Kidney (tissue), 14 donors: Measurements from ENCODE around the gene SLC9A8. TPM values are rescaled to one million over a fixed set of nuclear protein-coding genes. Genes with fewer than 3 reads are reported as not detected.

Experiments used
- DNase-seq, 5 donors: peaks; one replicate each; pipeline ENCODE4 v3.0.0-alpha.2; 2013 to 2020
- FAIRE-seq: peaks from 2 replicates; lab custom pipeline; 2012; peaks lifted over from hg19 to GRCh38; lab: Jason Lieb, UNC
- H3K27ac ChIP-seq, 2 donors: one replicate each; pipeline ENCODE4 v1.7.0; 2013; ENCODE audit warnings: low read depth in 2 of 2, low read length in 2 of 2, inconsistent platforms in 1 of 2
- H3K27me3 ChIP-seq: one replicate; pipeline ENCODE4 v1.7.1; 2013; ENCODE audit warnings: low read length, inconsistent platforms; ENCODE audit not compliant: control insufficient read depth, insufficient read depth
- H3K36me3 ChIP-seq, 3 donors: one replicate each; pipeline versions ENCODE4 v1.7.0 to v1.7.1; 2013; ENCODE audit warnings: low read length in 3 of 3, control low read depth in 1 of 3, inconsistent platforms in 1 of 3; ENCODE audit not compliant: insufficient read depth in 3 of 3, control insufficient read depth in 2 of 3
- H3K4me1 ChIP-seq, 3 donors: one replicate each; pipeline versions ENCODE4 v1.7.0 to v1.7.1; 2013; ENCODE audit warnings: low read length in 3 of 3, inconsistent platforms in 1 of 3, low read depth in 1 of 3; ENCODE audit not compliant: control insufficient read depth in 2 of 3, insufficient read depth in 2 of 3
- H3K4me3 ChIP-seq, 3 donors: one replicate each; pipeline versions ENCODE4 v1.7.0 to v1.8.1; 2013; ENCODE audit warnings: low read length in 3 of 3, control low read depth in 1 of 3, inconsistent platforms in 1 of 3
- H3K9ac ChIP-seq, 3 donors: one replicate each; pipeline versions ENCODE4 v1.7.0 to v1.7.1; 2013; ENCODE audit warnings: low read length in 3 of 3, control low read depth in 1 of 3, inconsistent platforms in 1 of 3
- H3K9me3 ChIP-seq, 3 donors: one replicate each; pipeline versions ENCODE4 v1.7.0 to v1.7.1; 2013; ENCODE audit warnings: low read length in 3 of 3, control low read depth in 1 of 3, inconsistent platforms in 1 of 3; ENCODE audit not compliant: control insufficient read depth in 2 of 3, insufficient read depth in 1 of 3
- CTCF ChIP-seq: IDR thresholded peaks from 3 replicates; pipeline ENCODE4 v1.5.1; 2012; ENCODE audit warnings: mild to moderate bottlenecking, moderate library complexity, borderline replicate concordance; ENCODE audit not compliant: insufficient read depth; ENCODE audit errors: extremely low read depth
- intact Hi-C: fragments of 100-400 bp; cut with DNase I; formaldehyde crosslinking; loops from one replicate; pipeline ENCODE4 v1.11.1; 2022
- polyA plus RNA-seq: library from polyadenylated mRNA; stranded (reverse); fragments of 350-450 nt; fragmentation: Illumina TruSeq; extraction: RNeasy Lipid Tissue Mini Kit (QIAGEN cat#74804); gene quantifications from one replicate; pipeline ENCODE4 v1.2.3, GENCODE V29; 2014; ENCODE audit warnings: low read depth, low replicate concordance; ENCODE audit not compliant: insufficient read depth
- total RNA-seq: library from RNA; stranded (reverse); fragmentation: NEBNext Ultra II Directional; extraction: Animal tissue kit (Norgen Biotek cat#: 25700); gene quantifications from one replicate; pipeline ENCODE4 v1.2.1, GENCODE V29; 2021
- donor health status: control.
- donor health status: control.
- donor health status: control.
- donor health status: control.
- donor health status: control.
- donor health status: DM: yes; HTN: yes; CAD: no.
- donor health status: Normal renal cell carcinoma (clear cell type).

Gene SLC9A8
- total and polyA plus RNA-seq, 2 donors from 2014 or later: 4.5 to 22.4 TPM

DNA sequence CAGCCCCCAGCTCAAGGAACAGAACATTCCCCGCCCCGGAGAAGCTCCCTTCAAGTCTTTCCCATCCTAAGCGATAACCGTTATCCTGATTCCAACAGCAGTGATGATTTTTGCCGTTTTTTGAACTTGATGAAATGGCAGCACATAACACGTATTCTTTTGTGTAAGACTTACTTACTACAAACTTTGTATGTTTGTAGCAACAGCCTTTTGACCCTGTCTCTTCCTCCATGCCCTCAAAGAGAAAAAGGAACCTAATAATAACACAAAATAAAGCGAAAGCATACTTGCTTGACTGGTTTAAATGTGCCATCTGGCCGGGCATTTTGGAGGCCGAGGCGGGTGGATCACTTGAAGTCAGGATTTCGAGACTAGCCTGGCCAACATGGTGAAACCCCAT is 26.4 kb upstream of the SLC9A8 start:
- Histone ChIP-seq H3K27me3 (no peaks in the 10 kb centered on the region), H3K4me1 (peaks cover 0 to 4% (median 3%) of the 10 kb centered on the region in 3 donors), H3K4me3 (no peak overlapping the region), H3K9me3 (no peaks in the 10 kb centered on the region), H3K9ac (no peak overlapping the region), H3K27ac (no peak overlapping the region), H3K36me3 (no peaks in the 10 kb centered on the region)
- TF ChIP-seq CTCF: no peak
- intact Hi-C loops: no loop called here
- DNase-seq (no peak), FAIRE-seq (no peak)

DNA sequence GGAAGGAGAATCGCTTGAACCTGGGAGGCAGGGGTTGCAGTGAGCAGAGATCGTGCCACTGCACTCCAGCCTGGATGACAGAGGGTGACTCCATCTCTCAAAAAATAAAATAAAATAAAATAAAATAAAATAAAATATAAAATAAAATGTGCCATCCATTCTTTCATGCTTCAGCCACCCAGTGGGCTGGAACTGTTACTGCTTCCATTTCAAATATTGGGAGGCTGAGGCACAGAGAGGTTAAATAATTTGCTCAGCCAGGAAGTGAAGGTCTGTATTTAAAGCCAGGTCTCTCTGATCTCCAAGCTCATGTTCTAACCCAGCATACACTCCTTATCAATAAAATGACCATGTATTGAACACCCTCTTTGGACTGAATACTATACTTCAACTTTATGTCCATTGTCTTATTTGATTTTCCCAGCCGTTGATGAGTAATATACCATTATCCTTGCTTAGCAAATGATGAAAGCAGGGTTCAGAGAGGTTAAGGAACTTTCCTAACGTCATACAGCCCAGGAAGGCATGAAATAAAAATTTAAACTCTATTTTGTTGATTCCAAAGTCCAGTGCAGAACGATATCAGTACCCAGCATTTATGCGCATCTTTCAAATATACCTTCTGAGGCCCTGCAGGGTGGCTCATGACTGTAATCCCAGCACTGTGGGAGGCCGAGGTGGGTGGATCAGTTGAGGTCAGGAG is 25.8 kb upstream of the SLC9A8 start:
- intact Hi-C loops: no loop called here
- Histone ChIP-seq H3K27me3 (no peaks in the 10 kb centered on the region), H3K4me3 (no peak overlapping the region), H3K9ac (no peak overlapping the region), H3K9me3 (no peaks in the 10 kb centered on the region), H3K4me1 (peaks cover 0 to 4% (median 3%) of the 10 kb centered on the region in 3 donors), H3K36me3 (no peaks in the 10 kb centered on the region), H3K27ac (no peak overlapping the region)
- TF ChIP-seq CTCF: no peak
- no peak for DNase-seq
- no peak for FAIRE-seq

- Histone ChIP-seq H3K27me3 (no peaks in the 10 kb centered on the region), H3K27ac (no peak overlapping the region), H3K9ac (no peak overlapping the region), H3K9me3 (no peaks in the 10 kb centered on the region), H3K36me3 (no peaks in the 10 kb centered on the region), H3K4me1 (peaks cover 0 to 4% (median 3%) of the 10 kb centered on the region in 3 donors), H3K4me3 (no peak overlapping the region)
- no peak for FAIRE-seq
- intact Hi-C loops: no loop called here
- no peak for DNase-seq
- no peak for TF ChIP-seq CTCF
Observed at GRCh38 chr20:49787371-49788357, 25.0 kb upstream of the SLC9A8 start.
